ENCODE data around the gene VEZF1.

GRCh38 chr17:57956291-57957119 lies 31.5 kb downstream of the VEZF1 start:
- no peak for TF ChIP-seq POLR2AphosphoS5 (IDR thresholded peaks at IDR 0.05; ENCODE audit: low read depth, low read length)
- no peak for TF ChIP-seq POLR2A (IDR thresholded peaks at IDR 0.05; ENCODE audit: low read depth, low read length)
- TF ChIP-seq TAF1 (IDR thresholded peaks at IDR 0.05; ENCODE audit: borderline replicate concordance, low read depth, low read length), result no peak
